Activated CD4-positive, alpha-beta T cell treated with anti-CD3 and anti-CD28 coated beads for 4 hours (primary cell): ENCODE data around the gene UBAP1.
A peak's percentile ranks its signal among the peaks of the same experiment; 100 is the strongest.
"Not testable (repeated sequence)": the region's sequence is repeated elsewhere in the genome, so short reads cannot be mapped to it uniquely, and the experiment has no call there.

Experiments
- DNase-seq, 2 donors: peaks; one replicate each; pipeline ENCODE4 v3.0.0-alpha.2; 2020

Gene UBAP1

DNA sequence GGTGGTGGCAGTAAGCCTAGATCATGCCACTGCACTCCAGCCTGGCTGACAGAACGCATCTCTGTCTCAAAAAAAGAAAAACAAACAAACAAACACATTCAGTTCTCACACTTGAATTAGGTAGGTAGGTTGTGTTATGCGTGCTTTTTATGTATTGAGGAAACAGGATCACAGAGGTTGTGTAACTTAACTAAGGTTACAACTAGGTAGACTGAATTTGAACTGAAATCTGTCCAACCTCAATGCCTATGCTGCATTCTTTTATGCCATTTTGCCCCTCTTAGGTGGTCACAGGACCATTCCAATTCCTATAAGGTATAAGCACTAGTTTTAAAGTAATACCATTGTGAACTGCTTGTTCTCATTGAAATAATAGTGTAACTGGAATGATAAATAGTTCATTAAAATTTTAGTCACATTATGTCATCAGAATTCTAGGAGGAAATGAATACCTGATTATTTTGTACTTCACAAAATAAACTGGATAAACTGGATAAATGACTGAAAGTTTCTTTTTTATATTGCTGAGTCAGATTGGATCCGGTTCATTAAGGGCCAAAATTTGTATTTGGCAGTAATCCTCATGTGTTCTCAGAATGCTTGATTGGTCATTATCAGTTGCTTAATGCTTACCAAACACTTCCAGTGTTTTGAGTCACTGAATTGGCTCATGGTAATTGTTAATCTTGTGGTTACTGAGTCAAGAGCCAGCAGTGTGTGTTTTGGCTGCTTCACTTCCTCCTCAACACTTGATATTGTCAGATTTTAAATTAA is 7.1 kb downstream of the UBAP1 start:
- DNase-seq = peak; percentile 15 to 35

GRCh38 chr9:34187891-34188240 is 9.0 kb downstream of the UBAP1 start:
- no peak for DNase-seq

GRCh38 chr9:34190996-34191892 is 12.4 kb downstream of the UBAP1 start:
- no peak for DNase-seq

GRCh38 chr9:34195143-34195542 is 16.3 kb downstream of the UBAP1 start:
- no peak for DNase-seq

- DNase-seq = not testable (repeated sequence)
Measured at GRCh38 chr9:34197286-34197685, 18.4 kb downstream of the UBAP1 start.

DNA sequence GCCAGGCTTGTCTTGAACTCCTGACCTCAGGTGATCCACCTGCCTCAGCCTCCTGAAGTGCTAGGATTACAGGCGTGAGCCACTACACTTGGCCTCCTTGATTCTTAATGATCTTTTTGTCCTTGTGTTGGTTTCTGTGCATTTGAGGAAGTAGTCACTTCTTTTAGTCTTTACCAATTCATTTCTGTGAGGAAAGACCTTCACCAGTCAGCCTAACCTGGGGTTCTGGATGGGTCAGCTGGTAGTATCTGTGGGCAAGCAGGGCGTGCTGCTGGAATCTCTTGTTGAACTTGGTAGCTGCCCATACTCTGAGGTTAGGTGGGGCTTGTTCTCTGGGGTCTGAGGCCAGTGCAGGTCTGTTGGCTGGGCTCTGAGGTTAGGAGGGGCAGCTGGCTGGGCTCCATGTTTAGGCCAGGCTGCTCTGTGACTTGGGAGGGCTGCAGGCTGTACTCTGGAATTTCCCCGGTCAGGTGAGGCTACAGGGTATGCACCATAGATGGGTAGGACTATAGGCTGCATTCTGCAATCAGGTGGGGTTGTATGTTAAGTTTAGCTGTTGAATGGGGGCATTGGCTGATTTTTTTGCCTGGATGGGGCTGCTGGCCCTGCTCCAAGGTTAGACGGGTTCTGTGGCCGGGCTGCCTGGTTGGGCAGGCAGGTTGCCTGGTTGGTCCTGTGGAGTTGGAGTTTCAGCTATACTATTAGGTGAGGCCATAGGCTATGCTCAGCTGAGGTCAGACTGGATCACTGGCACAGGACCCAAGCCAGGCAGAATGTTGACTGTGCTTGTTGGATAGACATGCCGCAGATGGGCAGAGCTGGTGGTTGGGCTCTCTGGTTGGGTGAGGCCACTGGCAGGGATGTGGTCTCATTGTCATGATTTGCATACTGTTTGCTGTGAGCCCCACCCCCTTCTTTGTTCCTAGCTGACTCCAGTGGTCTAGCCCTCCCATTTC is 19.2 kb downstream of the UBAP1 start:
- DNase-seq = no peak

GRCh38 chr9:34200092-34200491 is 21.2 kb downstream of the UBAP1 start:
- no peak for DNase-seq

- no peak for DNase-seq
Measured at GRCh38 chr9:34203275-34203991, 24.6 kb downstream of the UBAP1 start.

GRCh38 chr9:34203992-34204635 is 25.3 kb downstream of the UBAP1 start:
- DNase-seq = no peak

DNA sequence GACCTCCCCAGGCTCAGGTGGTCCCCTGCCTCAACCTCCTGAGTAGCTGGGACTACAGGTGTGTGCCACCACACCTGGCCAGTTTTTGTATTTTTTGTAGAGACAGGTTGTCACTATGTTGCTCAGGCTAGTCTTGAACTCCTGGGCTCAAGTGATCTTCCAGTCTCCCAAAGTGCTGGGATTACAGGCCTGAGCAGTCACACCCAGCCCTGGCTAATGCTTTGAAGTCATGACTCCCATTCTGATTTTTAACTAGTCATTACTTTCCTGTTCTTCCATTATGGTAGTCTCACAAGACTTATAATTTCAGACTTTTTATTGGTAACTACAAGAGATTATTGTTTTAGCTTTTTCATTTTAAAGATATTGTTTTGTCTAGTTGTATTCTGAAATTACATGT is 26.3 kb downstream of the UBAP1 start:
- no peak for DNase-seq

GRCh38 chr9:34206561-34206960 is 27.7 kb downstream of the UBAP1 start:
- no peak for DNase-seq

DNA sequence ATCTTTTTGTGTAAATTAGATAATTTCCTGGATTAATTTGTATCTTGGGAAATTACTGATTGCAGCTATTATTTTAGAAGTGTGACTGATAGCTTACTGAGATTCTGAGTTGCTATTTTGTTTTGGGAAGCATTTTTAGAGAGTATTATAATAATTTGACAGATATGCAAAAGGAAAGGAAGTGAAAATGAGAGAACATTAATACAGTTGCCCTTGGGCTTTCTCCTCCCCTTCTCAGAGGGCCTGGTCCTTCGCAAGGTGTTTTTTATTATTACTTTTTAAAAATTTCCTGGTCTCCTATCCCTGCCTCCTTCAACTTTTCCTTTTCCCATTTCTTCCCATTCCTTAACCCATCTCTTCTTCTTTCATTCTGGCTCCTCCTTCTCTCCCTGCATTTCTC is 32.6 kb downstream of the UBAP1 start:
- no peak for DNase-seq

GRCh38 chr9:34214354-34215000 is 35.6 kb downstream of the UBAP1 start:
- not testable (repeated sequence) for DNase-seq

- no peak for DNase-seq
Measured at GRCh38 chr9:34216325-34216724, 37.5 kb downstream of the UBAP1 start.

DNA sequence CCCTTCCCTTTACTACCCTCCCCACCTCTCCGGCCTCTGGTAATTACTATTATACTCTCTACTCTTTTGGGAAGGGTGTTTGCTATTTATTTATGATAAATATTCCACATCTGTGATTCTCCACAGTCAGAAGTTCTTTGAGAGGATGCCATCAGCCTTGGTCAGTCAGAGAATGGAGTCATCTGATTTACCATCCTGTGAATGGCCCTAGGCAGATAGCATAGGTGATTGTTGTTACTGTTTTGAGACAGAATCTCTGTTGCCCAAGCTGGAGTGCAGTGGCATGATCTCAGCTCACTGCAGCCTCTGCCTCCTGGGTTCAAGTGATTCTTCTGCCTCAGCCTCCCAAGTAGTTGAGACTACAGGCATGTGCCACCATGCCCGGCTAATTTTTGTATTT is 38.2 kb downstream of the UBAP1 start:
- DNase-seq = not testable (repeated sequence)

GRCh38 chr9:34218446-34218845 is 39.6 kb downstream of the UBAP1 start:
- DNase-seq = no peak

DNA sequence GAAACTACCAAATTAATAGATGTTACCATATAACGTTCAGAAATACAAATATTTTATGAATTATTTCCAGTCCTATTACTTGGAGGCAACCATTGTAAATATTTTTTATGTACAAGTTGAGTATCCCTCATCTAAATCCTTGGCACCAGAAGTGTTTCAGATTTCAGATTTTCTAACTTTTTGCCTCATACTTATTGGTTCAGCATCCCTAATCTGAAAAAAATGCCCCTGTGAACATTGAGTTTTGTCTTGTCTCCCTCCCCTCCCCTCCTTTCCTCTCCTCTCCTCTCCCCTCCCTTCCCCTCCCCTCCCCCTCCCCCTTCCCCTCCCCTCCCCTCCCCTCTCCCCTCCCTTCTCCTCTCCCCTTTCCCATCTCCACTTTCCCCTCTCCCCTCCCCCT is 40.6 kb downstream of the UBAP1 start:
- DNase-seq = no peak

- DNase-seq = no peak
Measured at GRCh38 chr9:34220218-34220617, 41.4 kb downstream of the UBAP1 start.

DNA sequence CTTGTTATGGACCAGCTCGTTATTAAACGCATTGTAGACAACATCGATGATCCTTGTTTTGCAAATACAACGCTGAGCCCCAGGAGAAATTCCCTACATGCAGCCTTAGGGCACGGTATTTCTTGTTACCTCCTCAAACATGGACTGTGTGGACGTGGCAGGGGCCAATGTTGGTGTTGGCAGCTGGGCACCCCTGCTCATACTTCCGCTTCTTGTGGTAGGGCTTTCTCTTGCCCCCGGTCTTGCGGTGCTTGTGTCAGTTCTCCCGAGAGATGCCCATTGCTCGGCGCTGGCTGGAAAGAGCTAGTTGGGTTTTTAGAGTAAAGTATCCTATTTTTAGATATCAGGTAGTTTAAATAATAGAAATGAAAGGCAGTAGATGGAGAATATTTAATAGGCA is 45.5 kb downstream of the UBAP1 start:
- no peak for DNase-seq

DNA sequence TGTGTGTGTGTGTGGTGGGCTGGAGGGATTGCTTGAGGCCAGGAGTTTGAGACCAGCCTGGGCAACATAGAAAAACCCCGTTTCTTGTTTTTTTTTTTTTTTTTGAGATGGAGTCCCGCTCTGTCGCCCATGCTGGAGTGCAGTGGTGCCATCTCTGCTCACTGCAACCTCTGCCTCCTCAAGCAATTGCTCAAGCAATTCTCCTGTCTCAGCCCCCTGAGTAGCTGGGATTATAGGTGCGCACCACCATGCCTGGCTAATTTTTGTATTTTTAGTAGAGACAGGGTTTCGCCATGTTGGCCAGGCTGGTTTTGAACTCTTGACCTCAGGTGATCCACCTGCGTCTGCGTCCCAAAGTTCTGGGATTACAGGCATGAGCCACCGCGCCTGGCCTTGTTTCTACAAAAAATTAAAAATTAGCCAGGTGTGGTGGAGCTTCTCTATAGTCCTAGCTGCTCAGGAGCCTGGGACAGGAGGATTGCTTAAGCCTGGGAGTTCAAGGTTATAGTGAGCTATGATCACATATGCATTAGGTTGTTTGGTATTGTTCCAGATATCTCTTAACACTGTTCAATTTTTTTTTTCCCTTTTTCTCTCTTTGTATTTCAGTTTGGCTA is 47.4 kb downstream of the UBAP1 start:
- not testable (repeated sequence) for DNase-seq

DNA sequence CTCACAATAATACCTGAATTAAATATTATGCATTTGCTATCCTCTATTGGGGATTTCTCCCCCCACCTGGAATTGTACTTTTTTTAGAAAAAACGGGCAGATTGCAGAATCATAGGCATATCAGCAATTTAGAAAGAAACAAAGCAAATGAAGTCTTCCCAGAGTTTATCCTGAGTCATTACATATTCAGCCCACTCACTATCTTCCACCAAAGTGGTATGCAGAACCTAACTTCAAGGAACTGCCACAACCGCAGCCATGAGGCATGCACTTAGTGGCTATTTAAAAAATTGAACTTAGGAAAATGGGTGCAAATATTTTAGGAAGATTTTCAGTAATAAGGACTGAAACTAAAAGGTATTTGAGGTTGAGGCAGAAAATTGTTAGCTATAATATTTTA is 48.6 kb downstream of the UBAP1 start:
- no peak for DNase-seq
